Nephron progenitor cell (in vitro differentiated cells): ENCODE data around the gene ACTL7B.
"Not testable (repeated sequence)": the region's sequence is repeated elsewhere in the genome, so short reads cannot be mapped to it uniquely, and the experiment has no call there.

Experiments
- DNase-seq: peaks from one replicate; pipeline ENCODE4 v3.0.0; 2021
- H3K27ac Mint-ChIP-seq: 2 replicates; pipeline ENCODE4 v1.8.0; 2021; ENCODE audit warnings: mild to moderate bottlenecking, moderate library complexity, mixed read lengths
- H3K27me3 Mint-ChIP-seq: 2 replicates; pipeline ENCODE4 v1.8.0; 2021; ENCODE audit warnings: mild to moderate bottlenecking, low read depth, mixed read lengths; ENCODE audit not compliant: poor library complexity
- H3K36me3 Mint-ChIP-seq: 2 replicates; pipeline ENCODE4 v1.8.0; 2021; ENCODE audit warnings: low read depth, mixed read lengths
- H3K4me1 Mint-ChIP-seq: 2 replicates; pipeline ENCODE4 v1.8.0; 2021; ENCODE audit warnings: mixed read lengths
- H3K4me3 Mint-ChIP-seq: 2 replicates; pipeline ENCODE4 v1.8.0; 2021; ENCODE audit warnings: mild to moderate bottlenecking, moderate library complexity, mixed read lengths
- H3K9me3 Mint-ChIP-seq: 2 replicates; pipeline ENCODE4 v1.8.0; 2021; ENCODE audit warnings: mild to moderate bottlenecking, moderate library complexity, mixed read lengths
- CTCF ChIP-seq: fragments of 200-600 bp; sonication (generic); IDR thresholded peaks from 2 replicates; pipeline ENCODE4 v1.5.0; 2021; ENCODE audit warnings: antibody characterized with exemption

The ACTL7B gene

GRCh38 chr9:108854094-108854493 lies 1.7 kb downstream of the ACTL7B start:
- Mint-ChIP-seq H3K4me1 (peaks cover 41% of the 10 kb centered on the region), H3K4me3 (no peak overlapping the region), H3K9me3 (no peaks in the 10 kb centered on the region), H3K27me3 (peaks cover 3% of the 10 kb centered on the region), H3K27ac (no peak overlapping the region), H3K36me3 (no peaks in the 10 kb centered on the region)
- DNase-seq, result no peak
- no peak for TF ChIP-seq CTCF

- Mint-ChIP-seq H3K27ac (peak overlapping the region; percentile 30), H3K9me3 (no peaks in the 10 kb centered on the region), H3K4me1 (peaks cover 41% of the 10 kb centered on the region), H3K36me3 (no peaks in the 10 kb centered on the region), H3K4me3 (no peak overlapping the region), H3K27me3 (no peaks in the 10 kb centered on the region)
- no peak for TF ChIP-seq CTCF
- peak; percentile 12 for DNase-seq
These were observed 3.7 kb downstream of the ACTL7B start for GRCh38 chr9:108852079-108852478.

GRCh38 chr9:108851138-108851537 lies 4.6 kb downstream of the ACTL7B start:
- Mint-ChIP-seq H3K9me3 (no peaks in the 10 kb centered on the region), H3K27ac (no peak overlapping the region), H3K27me3 (no peaks in the 10 kb centered on the region)

GRCh38 chr9:108850293-108850897 lies 5.4 kb downstream of the ACTL7B start:
- H3K36me3 Mint-ChIP-seq, result no peaks in the 10 kb centered on the region
- H3K4me1 Mint-ChIP-seq, result peaks cover 41% of the 10 kb centered on the region
- no peak overlapping the region for H3K4me3 Mint-ChIP-seq
- H3K27ac Mint-ChIP-seq, result no peak overlapping the region
- H3K27me3 Mint-ChIP-seq, result no peaks in the 10 kb centered on the region
- no peak for DNase-seq
- TF ChIP-seq CTCF, result no peak
- no peaks in the 10 kb centered on the region for H3K9me3 Mint-ChIP-seq

More at GRCh38 chr9:108851138-108851537, 4.6 kb downstream of the ACTL7B start:
- TF ChIP-seq CTCF, result no peak
- Mint-ChIP-seq H3K4me3 (no peak overlapping the region), H3K36me3 (no peaks in the 10 kb centered on the region), H3K4me1 (peaks cover 41% of the 10 kb centered on the region)
- no peak for DNase-seq

- H3K4me1 Mint-ChIP-seq, result peaks cover 43% of the 10 kb centered on the region
- H3K27ac Mint-ChIP-seq, DNase-seq, H3K9me3 Mint-ChIP-seq, H3K4me3 Mint-ChIP-seq, H3K36me3 Mint-ChIP-seq, H3K27me3 Mint-ChIP-seq: not testable (repeated sequence)
These were observed 7.5 kb downstream of the ACTL7B start for GRCh38 chr9:108848296-108848695.

- H3K4me3 Mint-ChIP-seq, result no peak overlapping the region
- no peaks in the 10 kb centered on the region for H3K27me3 Mint-ChIP-seq
- H3K36me3 Mint-ChIP-seq, result no peaks in the 10 kb centered on the region
- peaks cover 25% of the 10 kb centered on the region for H3K4me1 Mint-ChIP-seq
- no peaks in the 10 kb centered on the region for H3K9me3 Mint-ChIP-seq
- TF ChIP-seq CTCF, result no peak
- no peak for DNase-seq
- no peak overlapping the region for H3K27ac Mint-ChIP-seq
These were observed 9.8 kb downstream of the ACTL7B start for GRCh38 chr9:108845947-108846346.
